HG03039 (cell line): ENCODE results near the gene KRT14.

Experiments
- ATAC-seq: cut with Tn5 transposase; IDR thresholded peaks from one replicate; pipeline ENCODE4 v1.9.1; 2021; ENCODE audit warnings: mild to moderate bottlenecking, moderate library complexity; ENCODE audit not compliant: unreplicated experiment

Gene KRT14

DNA sequence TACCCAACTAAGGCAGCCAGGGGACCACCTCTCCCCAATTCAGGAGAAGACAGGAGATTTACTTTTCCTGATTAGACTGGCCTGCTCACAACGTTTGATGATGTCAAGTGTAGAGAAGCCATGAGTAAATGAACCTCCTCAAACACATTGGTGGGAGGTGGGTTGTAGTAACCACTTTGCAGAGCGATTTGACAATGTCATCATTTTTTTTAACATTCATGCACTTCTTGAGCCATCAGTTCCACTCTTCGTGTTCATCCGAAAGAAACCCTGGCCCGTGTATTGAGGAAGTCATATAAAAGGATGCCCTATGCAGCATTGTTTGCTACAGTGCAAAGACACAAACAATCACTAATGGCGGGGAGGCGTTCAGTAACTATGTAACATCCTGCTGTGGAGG, 53.1 kb downstream of the KRT14 start:
- ATAC-seq = no peak

DNA sequence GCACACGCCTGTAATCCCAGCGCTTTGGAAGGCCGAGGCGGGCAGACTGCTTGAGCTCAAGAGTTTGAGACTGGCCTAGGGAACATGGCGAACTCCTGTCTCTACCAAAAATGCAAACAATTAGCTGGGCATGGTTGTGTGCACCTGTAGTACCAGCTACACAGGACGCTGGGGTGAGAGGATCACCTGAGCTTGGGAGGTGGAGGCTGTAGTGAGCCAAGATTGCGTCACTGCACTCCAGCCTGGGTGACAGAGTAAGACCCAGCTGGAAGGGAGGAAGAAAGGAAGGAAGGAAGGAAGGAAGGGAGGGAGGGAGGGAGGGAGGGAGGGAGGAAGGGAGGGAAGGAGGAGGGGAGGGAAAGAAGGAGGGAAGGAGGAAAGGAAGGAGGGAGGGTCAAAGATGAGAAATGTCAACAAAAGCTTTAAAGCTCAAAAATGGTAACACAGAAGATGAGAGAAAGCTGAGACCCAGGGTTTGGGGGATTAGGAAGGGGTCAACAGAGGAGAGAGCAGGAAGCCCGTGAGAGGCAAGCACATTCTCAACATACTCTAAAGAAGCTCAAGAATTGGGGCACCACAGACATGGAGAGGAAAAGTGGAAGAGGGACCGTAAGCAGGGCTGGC, 53.6 kb downstream of the KRT14 start:
- ATAC-seq = no peak
